HG03159 (cell line): ENCODE measurements around the gene IL15.
"Not testable (repeated sequence)": the region's sequence is repeated elsewhere in the genome, so short reads cannot be mapped to it uniquely, and the experiment has no call there.

Source experiments
- ATAC-seq: cut with Tn5 transposase; IDR thresholded peaks from one replicate; pipeline ENCODE4 v1.9.1; 2021; ENCODE audit warnings: mild to moderate bottlenecking, moderate library complexity; ENCODE audit not compliant: unreplicated experiment

Gene IL15

GRCh38 chr4:141697116-141697515 is 60.7 kb downstream of the IL15 start:
- ATAC-seq: no peak

GRCh38 chr4:141702472-141703182 is 66.2 kb downstream of the IL15 start:
- no peak for ATAC-seq

- no peak for ATAC-seq
These were observed 67.1 kb downstream of the IL15 start for GRCh38 chr4:141703497-141703896.

GRCh38 chr4:141705048-141705746 is 68.8 kb downstream of the IL15 start:
- peak; percentile 79 for ATAC-seq

- peak; percentile 74 for ATAC-seq
These were observed 69.5 kb downstream of the IL15 start for GRCh38 chr4:141705747-141706377.

GRCh38 chr4:141706445-141706844 is 70.1 kb downstream of the IL15 start:
- peak; percentile 7 for ATAC-seq

GRCh38 chr4:141711211-141711610 is 74.8 kb downstream of the IL15 start:
- ATAC-seq: peak; percentile 69

GRCh38 chr4:141713185-141713584 is 76.8 kb downstream of the IL15 start:
- ATAC-seq: no peak

- ATAC-seq: no peak
These were observed 77.5 kb downstream of the IL15 start for GRCh38 chr4:141713771-141714445.

- ATAC-seq: no peak
These were observed 83.2 kb downstream of the IL15 start for GRCh38 chr4:141719585-141719984.

GRCh38 chr4:141721174-141721573 is 84.8 kb downstream of the IL15 start:
- no peak for ATAC-seq

- ATAC-seq: no peak
These were observed 88.3 kb downstream of the IL15 start for GRCh38 chr4:141724646-141725045.

- no peak for ATAC-seq
These were observed 91.0 kb downstream of the IL15 start for GRCh38 chr4:141727420-141727819.

- no peak for ATAC-seq
These were observed 94.4 kb downstream of the IL15 start for GRCh38 chr4:141730805-141731204.

GRCh38 chr4:141731481-141731880 is 95.1 kb downstream of the IL15 start:
- ATAC-seq: no peak

GRCh38 chr4:141739636-141740035 is 103.3 kb downstream of the IL15 start:
- no peak for ATAC-seq

GRCh38 chr4:141746026-141746425 is 109.6 kb downstream of the IL15 start:
- ATAC-seq: no peak

GRCh38 chr4:141751806-141752205 is 115.4 kb downstream of the IL15 start:
- ATAC-seq: not testable (repeated sequence)

GRCh38 chr4:141757287-141757686 is 120.9 kb downstream of the IL15 start:
- ATAC-seq: no peak

GRCh38 chr4:141759796-141760425 is 123.5 kb downstream of the IL15 start:
- no peak for ATAC-seq

- ATAC-seq: no peak
These were observed 125.5 kb downstream of the IL15 start for GRCh38 chr4:141761926-141762325.
